HCT116 (cell line): ENCODE data around the gene CFAP410. TPM values are rescaled to one million over a fixed set of nuclear protein-coding genes. Genes with fewer than 3 reads are reported as not detected.

Experiments
- ATAC-seq: fragments of 200-7000 bp; cut with Tn5 transposase; 2 replicates; pipeline ENCODE4 v1.9.1; 2020; ENCODE audit warnings: mild to moderate bottlenecking, moderate library complexity
- BruUV-seq: library from RNA; stranded (reverse); fragments of 400-500 nt; replicated peaks from 2 replicates; lab custom pipeline; 2021; lab: Mats Ljungman, UMichigan
- CTCF ChIA-PET: fragments of 300-600 bp; sonication (Branson Sonifier 250); formaldehyde crosslinking; loops from one replicate; lab custom pipeline; 2021; ENCODE audit warnings: antibody characterized with exemption; lab: Charles Lee
- POLR2A ChIA-PET: fragments of 300-600, 350-600 bp; sonication (Branson Sonifier 250); formaldehyde crosslinking; loops from one replicate; lab custom pipeline; 2021; ENCODE audit warnings: antibody characterized with exemption; lab: Charles Lee
- RAD21 ChIA-PET, 2 experiments: fragments of 300-600 bp; sonication (Branson Sonifier 250); formaldehyde crosslinking; loops; one replicate each; lab custom pipeline; 2023; ENCODE audit warnings: low total read pairs in 2 of 2; ENCODE audit not compliant: uncharacterized antibody in 2 of 2, unreplicated experiment in 2 of 2, low non-redundant PET in 1 of 2; lab: Charles Lee
- DNase-seq: peaks from one replicate; pipeline ENCODE4 v3.0.0-alpha.2; 2010; ENCODE audit warnings: low read depth, low spot score
- H2AFZ ChIP-seq: fragments of 200-600 bp; shearing (Covaris generic), sonication (generic); 2 replicates; pipeline ENCODE4 v1.6.1; 2017; ENCODE audit warnings: low read depth, mixed run types, mixed read lengths, antibody characterized with exemption, low read length; ENCODE audit not compliant: poor library complexity, severe bottlenecking
- H3K27ac ChIP-seq: 2 replicates; pipeline ENCODE4 v1.5.1; 2012; ENCODE audit warnings: low read depth, low read length
- H3K27me3 ChIP-seq: fragments of 200-600 bp; sonication (generic); 2 replicates; pipeline ENCODE4 v1.6.1; 2016; ENCODE audit warnings: mixed run types, low read length, mixed read lengths; ENCODE audit not compliant: insufficient read depth
- H3K36me3 ChIP-seq, 2 experiments: fragments of 200-500 bp in 1 of 2; fragments of 200-600 bp in 1 of 2; sonication (Bioruptor generic) in 1 of 2; sonication (generic) in 1 of 2; 2 replicates each; pipeline versions ENCODE4 v1.5.1 to v1.6.1; 2014 to 2016; ENCODE audit warnings: low read length in 2 of 2, inconsistent platforms in 1 of 2, mixed read lengths in 1 of 2, mixed run types in 1 of 2; ENCODE audit not compliant: insufficient read depth in 2 of 2, control insufficient read depth in 1 of 2
- H3K4me1 ChIP-seq, 2 experiments: fragments of 200-600 bp in 1 of 2; sonication (generic) in 1 of 2; 2 replicates each; pipeline versions ENCODE4 v1.5.1 to v1.6.1; 2012 to 2017; ENCODE audit warnings: low read length in 2 of 2, inconsistent platforms in 1 of 2, mild to moderate bottlenecking in 1 of 2, mixed read lengths in 1 of 2, mixed run types in 1 of 2, moderate library complexity in 1 of 2; ENCODE audit not compliant: insufficient read depth in 2 of 2, control insufficient read depth in 1 of 2
- H3K4me2 ChIP-seq: fragments of 200-600 bp; sonication (generic); 2 replicates; pipeline ENCODE4 v1.6.1; 2017; ENCODE audit warnings: mixed run types, low read length, mixed read lengths
- H3K4me3 ChIP-seq, 2 experiments: fragments of 200-600 bp in 1 of 2; sonication (generic) in 1 of 2; replicated peaks in 1 of 2; 2 replicates each; pipeline ENCODE4 v1.5.1; 2011 to 2016; ENCODE audit warnings: low read length in 2 of 2, control low read depth in 1 of 2, low read depth in 1 of 2, mild to moderate bottlenecking in 1 of 2, mixed read lengths in 1 of 2, mixed run types in 1 of 2
- H3K79me2 ChIP-seq: fragments of 200-600 bp; sonication (generic); 2 replicates; pipeline ENCODE4 v1.6.1; 2017; ENCODE audit warnings: mild to moderate bottlenecking, mixed run types, low read length, moderate library complexity, mixed read lengths; ENCODE audit not compliant: insufficient read depth
- H3K9ac ChIP-seq: fragments of 200-600 bp; sonication (generic); 2 replicates; pipeline ENCODE4 v1.6.1; 2016; ENCODE audit warnings: low read length, mixed read lengths
- H3K9me2 ChIP-seq: fragments of 200-600 bp; sonication (generic), shearing (Covaris generic); 2 replicates; pipeline ENCODE4 v1.6.1; 2017; ENCODE audit warnings: mixed run types, mild to moderate bottlenecking, moderate library complexity; ENCODE audit not compliant: insufficient read depth
- H3K9me3 ChIP-seq, 2 experiments: fragments of 200-500 bp in 1 of 2; fragments of 200-600 bp in 1 of 2; sonication (Bioruptor generic) in 1 of 2; sonication (generic) in 1 of 2; 2 replicates each; pipeline ENCODE4 v1.6.1; 2014 to 2017; ENCODE audit warnings: low read length in 2 of 2, mixed read lengths in 2 of 2, inconsistent platforms in 1 of 2, low read depth in 1 of 2, mild to moderate bottlenecking in 1 of 2, mixed run types in 1 of 2, moderate library complexity in 1 of 2; ENCODE audit not compliant: control insufficient read depth in 1 of 2, insufficient read depth in 1 of 2
- H4K20me1 ChIP-seq: fragments of 200-600 bp; sonication (generic), shearing (Covaris generic); 2 replicates; pipeline ENCODE4 v1.6.1; 2017; ENCODE audit warnings: mixed run types, mild to moderate bottlenecking, moderate library complexity; ENCODE audit not compliant: insufficient read depth
- CTCF ChIP-seq, 3 experiments: fragments of 200-600 bp in 1 of 3; sonication (generic) in 1 of 3; IDR thresholded peaks in 2 of 3; conservative IDR thresholded peaks in 1 of 3; 2 replicates each; pipeline ENCODE4 v1.5.1; 2012 to 2017; ENCODE audit warnings: low read depth in 2 of 3, low read length in 2 of 3, antibody characterized with exemption in 1 of 3, borderline replicate concordance in 1 of 3, control low read depth in 1 of 3, mild to moderate bottlenecking in 1 of 3, mixed read lengths in 1 of 3, mixed run types in 1 of 3, moderate library complexity in 1 of 3; ENCODE audit not compliant: insufficient read depth in 1 of 3
- EGR1 ChIP-seq: IDR thresholded peaks from 2 replicates; pipeline ENCODE4 v1.6.1; 2012; ENCODE audit warnings: low read depth
- EZH2 ChIP-seq: fragments of 200-600 bp; sonication (generic); IDR thresholded peaks from 2 replicates; pipeline ENCODE4 v1.6.1; 2017; ENCODE audit warnings: antibody characterized with exemption, mixed run types
- POLR2A ChIP-seq: IDR thresholded peaks from 2 replicates; pipeline ENCODE4 v1.7.0; 2011; ENCODE audit warnings: borderline replicate concordance; ENCODE audit not compliant: insufficient read depth, insufficient read length; ENCODE audit errors: extremely low read depth
- POLR2AphosphoS5 ChIP-seq: IDR thresholded peaks from 2 replicates; pipeline ENCODE4 v1.6.1; 2011; ENCODE audit warnings: mild to moderate bottlenecking, low read depth, low read length, moderate library complexity
- SP1 ChIP-seq: IDR thresholded peaks from 2 replicates; pipeline ENCODE4 v1.6.1; 2012; ENCODE audit warnings: low read depth
- ZFX ChIP-seq: fragments of 450-650 bp; IDR thresholded peaks from 2 replicates; pipeline ENCODE4 v1.6.1; 2017
- intact Hi-C: fragments of 100-400 bp; cut with micrococcal nuclease; formaldehyde crosslinking; loops from 2 replicates; pipeline ENCODE4 v1.10.0; 2022
- total RNA-seq: library from RNA; stranded (reverse); gene quantifications from one replicate; pipeline ENCODE4 v1.2.1, GENCODE V29; 2021; ENCODE audit not compliant: unreplicated experiment

Gene CFAP410
- total RNA-seq, 1 experiment from 2014 or later: 15.3 TPM

DNA sequence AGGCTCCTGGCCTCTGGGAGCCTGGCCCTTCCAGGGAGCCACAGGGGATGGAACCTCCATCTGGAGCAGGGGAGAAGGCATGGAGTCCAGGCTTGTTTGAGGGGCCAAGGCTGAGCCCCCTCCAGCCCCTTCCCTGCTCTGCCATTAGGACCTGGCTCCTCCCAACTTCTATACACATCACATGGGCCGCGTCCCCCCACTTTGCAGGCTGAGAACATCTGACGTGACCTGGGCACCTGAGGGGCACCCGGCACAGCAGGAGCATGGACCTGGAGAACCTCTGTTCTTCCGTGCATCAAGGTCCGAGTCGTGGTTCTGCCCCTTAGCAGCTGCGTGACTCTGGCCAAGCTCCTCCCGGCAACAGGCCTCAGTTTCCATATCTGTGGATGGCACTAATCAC, 57.4 kb downstream of the CFAP410 start:
- Histone ChIP-seq H2AFZ (no peak overlapping the region), H3K9ac (no peak overlapping the region), H3K79me2 (no peaks in the 10 kb centered on the region), H4K20me1 (no peaks in the 10 kb centered on the region), H3K36me3 (no peaks in the 10 kb centered on the region), H3K9me2 (no peaks in the 10 kb centered on the region), H3K27me3 (no peaks in the 10 kb centered on the region), H3K9me3 (no peaks in the 10 kb centered on the region), H3K4me2 (no peak overlapping the region), H3K4me1 (no peaks in the 10 kb centered on the region), H3K4me3 (no peak overlapping the region), H3K27ac (no peak overlapping the region)
- no peak for DNase-seq
- ATAC-seq: no peak
- CTCF ChIA-PET: no interaction called here
- BruUV-seq: no TSS peak
- POLR2A ChIA-PET: no interaction called here
- no peak for TF ChIP-seq EZH2
- no peak for TF ChIP-seq ZFX
- intact Hi-C loops: no loop called here
- RAD21 ChIA-PET: no interaction called here

- Histone ChIP-seq H4K20me1 (no peaks in the 10 kb centered on the region), H3K4me2 (no peak overlapping the region), H3K36me3 (no peaks in the 10 kb centered on the region), H3K4me1 (no peaks in the 10 kb centered on the region), H2AFZ (no peak overlapping the region), H3K27ac (no peak overlapping the region), H3K9me2 (no peaks in the 10 kb centered on the region), H3K9me3 (no peaks in the 10 kb centered on the region), H3K9ac (no peak overlapping the region), H3K79me2 (no peaks in the 10 kb centered on the region), H3K4me3 (no peak overlapping the region), H3K27me3 (no peaks in the 10 kb centered on the region)
- intact Hi-C loops: no loop called here
- RAD21 ChIA-PET: no interaction called here
- no TSS peak for BruUV-seq
- DNase-seq (no peak), ATAC-seq (no peak)
- no peak for TF ChIP-seq EGR1
- no peak for TF ChIP-seq CTCF (IDR thresholded peaks at IDR 0.05 in 2 of 3, conservative IDR thresholded peaks at IDR 0.05 in 1 of 3; ENCODE audit: borderline replicate concordance in 1 of 3, insufficient read depth in 1 of 3, low read depth in 2 of 3, low read length in 2 of 3)
- no peak for TF ChIP-seq ZFX
- no peak for TF ChIP-seq SP1
- no peak for TF ChIP-seq POLR2A
- TF ChIP-seq POLR2AphosphoS5: no peak
- CTCF ChIA-PET: no interaction called here
- POLR2A ChIA-PET: no interaction called here
Measured at GRCh38 chr21:44279354-44280260, 59.6 kb downstream of the CFAP410 start.

Other genes starting within 250 kb of the CFAP410 start
- 43.1 TPM for gene PWP2, start 232.0 kb downstream of the CFAP410 start, total RNA-seq
- gene GATD3, start 205.7 kb downstream of the CFAP410 start, total RNA-seq: 40.7 TPM
- gene ICOSLG, start 98.4 kb downstream of the CFAP410 start, total RNA-seq: 4.7 TPM
- not detected for gene DNMT3L, start 77.5 kb downstream of the CFAP410 start, total RNA-seq
- gene AIRE, start 53.5 kb downstream of the CFAP410 start, total RNA-seq: not detected
- 150 TPM for gene PFKL, start 39.3 kb downstream of the CFAP410 start, total RNA-seq
- gene TRPM2, start 14.2 kb upstream of the CFAP410 start, total RNA-seq: 28.1 TPM
- gene LRRC3, start 116.1 kb upstream of the CFAP410 start, total RNA-seq: 7.5 TPM
- gene KRTAP10-1, start 200.8 kb upstream of the CFAP410 start, total RNA-seq: not detected
- not detected for gene KRTAP10-2, start 212.1 kb upstream of the CFAP410 start, total RNA-seq
- gene KRTAP10-3, start 219.4 kb upstream of the CFAP410 start, total RNA-seq: not detected
- not detected for gene KRTAP10-4, start 234.3 kb upstream of the CFAP410 start, total RNA-seq
- not detected for gene KRTAP10-5, start 241.2 kb upstream of the CFAP410 start, total RNA-seq